ENCODE data around the gene ABLIM3.

DNA sequence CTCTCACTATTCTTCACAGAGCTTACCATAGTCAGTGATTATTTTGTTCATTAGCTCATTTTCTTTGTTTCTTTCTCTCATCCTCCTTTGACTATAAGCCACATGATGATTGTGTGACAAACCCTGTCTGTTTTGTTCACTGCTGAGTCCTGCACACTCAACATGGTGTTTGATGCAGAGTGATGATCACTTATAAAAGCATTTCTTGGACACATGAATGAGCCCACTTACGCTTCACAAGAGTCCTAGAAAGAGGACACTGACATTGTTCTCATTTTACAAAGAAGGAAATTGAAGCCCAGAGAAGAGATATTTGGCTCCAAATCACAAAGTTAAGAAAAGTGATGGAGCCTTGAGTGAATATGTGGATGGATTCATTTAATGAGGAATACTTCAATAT, 13.4 kb downstream of the ABLIM3 start:
- TF ChIP-seq, protein P1, sequence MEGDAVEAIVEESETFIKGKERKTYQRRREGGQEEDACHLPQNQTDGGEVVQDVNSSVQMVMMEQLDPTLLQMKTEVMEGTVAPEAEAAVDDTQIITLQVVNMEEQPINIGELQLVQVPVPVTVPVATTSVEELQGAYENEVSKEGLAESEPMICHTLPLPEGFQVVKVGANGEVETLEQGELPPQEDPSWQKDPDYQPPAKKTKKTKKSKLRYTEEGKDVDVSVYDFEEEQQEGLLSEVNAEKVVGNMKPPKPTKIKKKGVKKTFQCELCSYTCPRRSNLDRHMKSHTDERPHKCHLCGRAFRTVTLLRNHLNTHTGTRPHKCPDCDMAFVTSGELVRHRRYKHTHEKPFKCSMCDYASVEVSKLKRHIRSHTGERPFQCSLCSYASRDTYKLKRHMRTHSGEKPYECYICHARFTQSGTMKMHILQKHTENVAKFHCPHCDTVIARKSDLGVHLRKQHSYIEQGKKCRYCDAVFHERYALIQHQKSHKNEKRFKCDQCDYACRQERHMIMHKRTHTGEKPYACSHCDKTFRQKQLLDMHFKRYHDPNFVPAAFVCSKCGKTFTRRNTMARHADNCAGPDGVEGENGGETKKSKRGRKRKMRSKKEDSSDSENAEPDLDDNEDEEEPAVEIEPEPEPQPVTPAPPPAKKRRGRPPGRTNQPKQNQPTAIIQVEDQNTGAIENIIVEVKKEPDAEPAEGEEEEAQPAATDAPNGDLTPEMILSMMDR (IDR thresholded peaks at IDR 0.05), result no peak
- no peak for TF ChIP-seq POLR2A (IDR thresholded peaks at IDR 0.05)
